Endothelial cell of umbilical vein (primary cell): ENCODE measurements around the gene JARID2. TPM values are rescaled to one million over a fixed set of nuclear protein-coding genes. Genes with fewer than 3 reads are reported as not detected.

Experiments used
- BruUV-seq: library from RNA; stranded (reverse); fragments of 400-500 nt; replicated peaks from 2 replicates; lab custom pipeline; 2021; lab: Mats Ljungman, UMichigan
- CTCF ChIA-PET: fragments of 300-600, 350-600 bp; sonication (Branson Sonifier 250); formaldehyde crosslinking; loops from one replicate; lab custom pipeline; 2021; ENCODE audit warnings: antibody characterized with exemption, inconsistent platforms; lab: Charles Lee
- POLR2A ChIA-PET: fragments of 300-600, 350-600 bp; sonication (Branson Sonifier 250); formaldehyde crosslinking; loops from one replicate; lab custom pipeline; 2021; ENCODE audit warnings: antibody characterized with exemption, inconsistent platforms; lab: Charles Lee
- DNase-seq: peaks from one replicate; pipeline ENCODE4 v3.0.0-alpha.2; 2011; ENCODE audit warnings: low read depth, low spot score
- FAIRE-seq: peaks from 2 replicates; lab custom pipeline; 2011; peaks lifted over from hg19 to GRCh38; lab: Jason Lieb, UNC
- H2AFZ ChIP-seq: 2 replicates; pipeline ENCODE4 v1.6.0; 2012; ENCODE audit warnings: low read depth, low read length, control low read depth, inconsistent platforms
- H3K27ac ChIP-seq: 2 replicates; pipeline ENCODE4 v1.5.1; 2011; ENCODE audit warnings: low read depth, mild to moderate bottlenecking, control low read depth, low read length, moderate library complexity; ENCODE audit not compliant: insufficient read depth
- H3K27me3 ChIP-seq, 2 experiments: 2 replicates each; pipeline versions ENCODE4 v1.6.0 to v1.6.1; 2011; ENCODE audit warnings: low read length in 2 of 2, mixed read lengths in 1 of 2; ENCODE audit not compliant: control insufficient read depth in 2 of 2, insufficient read depth in 2 of 2
- H3K36me3 ChIP-seq, 2 experiments: 2 replicates in 1 of 2; 3 replicates in 1 of 2; pipeline ENCODE4 v1.5.1; 2011; ENCODE audit warnings: low read length in 2 of 2, mild to moderate bottlenecking in 1 of 2, moderate library complexity in 1 of 2; ENCODE audit not compliant: control insufficient read depth in 2 of 2, insufficient read depth in 2 of 2; ENCODE audit errors: extremely low read depth in 1 of 2
- H3K4me1 ChIP-seq: 3 replicates; pipeline ENCODE4 v1.5.1; 2011; ENCODE audit warnings: mild to moderate bottlenecking, low read length; ENCODE audit not compliant: control insufficient read depth, insufficient read depth; ENCODE audit errors: extremely low read depth
- H3K4me2 ChIP-seq: 2 replicates; pipeline ENCODE4 v1.6.1; 2011; ENCODE audit warnings: low read length, control low read depth, mixed read lengths; ENCODE audit not compliant: insufficient read depth
- H3K4me3 ChIP-seq, 3 experiments: fragments of 200-600 bp in 1 of 3; sonication (generic), shearing (Covaris generic) in 1 of 3; replicated peaks in 1 of 3; 2 replicates each; pipeline ENCODE4 v1.5.1; 2011 to 2016; ENCODE audit warnings: control low read depth in 3 of 3, low read length in 3 of 3, mild to moderate bottlenecking in 2 of 3, inconsistent platforms in 1 of 3, low read depth in 1 of 3, moderate library complexity in 1 of 3; ENCODE audit not compliant: insufficient read depth in 1 of 3
- H3K79me2 ChIP-seq: 2 replicates; pipeline ENCODE4 v1.6.0; 2012; ENCODE audit warnings: low read length, inconsistent platforms; ENCODE audit not compliant: control insufficient read depth, insufficient read depth
- H3K9ac ChIP-seq: replicated peaks from 2 replicates; pipeline ENCODE3; 2011; ENCODE audit warnings: low read length, control low read depth; ENCODE audit not compliant: insufficient read depth; ENCODE audit errors: extremely low read depth
- H3K9me1 ChIP-seq: replicated peaks from 3 replicates; pipeline ENCODE4 v1.6.0; 2011; ENCODE audit warnings: mild to moderate bottlenecking, low read length; ENCODE audit not compliant: control insufficient read depth, insufficient read depth; ENCODE audit errors: extremely low read depth
- H3K9me3 ChIP-seq: replicated peaks from 2 replicates; pipeline ENCODE4 v1.5.1; 2012; ENCODE audit warnings: low read length, inconsistent platforms; ENCODE audit not compliant: control insufficient read depth, insufficient read depth
- H4K20me1 ChIP-seq: replicated peaks from 2 replicates; pipeline ENCODE3; 2011; ENCODE audit warnings: mild to moderate bottlenecking, low read length; ENCODE audit not compliant: control insufficient read depth, insufficient read depth; ENCODE audit errors: extremely low read depth
- CTCF ChIP-seq, 2 donors: IDR thresholded peaks; 1 replicate in 1 of 2; 2 replicates in 1 of 2; pipeline ENCODE4 v1.5.1; 2011; ENCODE audit warnings: low read length in 2 of 2, mild to moderate bottlenecking in 2 of 2, moderate library complexity in 2 of 2, control low read depth in 1 of 2, inconsistent platforms in 1 of 2, low read depth in 1 of 2; ENCODE audit not compliant: insufficient read depth in 1 of 2; ENCODE audit errors: extremely low read depth in 1 of 2
- EZH2 ChIP-seq: IDR thresholded peaks from 2 replicates; pipeline ENCODE4 v1.6.1; 2012; ENCODE audit warnings: borderline replicate concordance, low read depth, mild to moderate bottlenecking, moderate library complexity, low read length, inconsistent platforms; ENCODE audit not compliant: severe bottlenecking
- FOS ChIP-seq: IDR thresholded peaks from 2 replicates; pipeline ENCODE4 v1.6.1; 2011; ENCODE audit warnings: mild to moderate bottlenecking, low read length, moderate library complexity, borderline replicate concordance; ENCODE audit not compliant: insufficient read depth
- GATA2 ChIP-seq: IDR thresholded peaks from 2 replicates; pipeline ENCODE4 v1.7.0; 2011; ENCODE audit warnings: low read depth, mild to moderate bottlenecking, moderate library complexity, mixed read lengths, low read length; ENCODE audit not compliant: insufficient read length, insufficient read depth
- JUN ChIP-seq: IDR thresholded peaks from 2 replicates; pipeline ENCODE4 v1.6.1; 2011; ENCODE audit warnings: borderline replicate concordance, low read depth; ENCODE audit not compliant: insufficient read length, insufficient read depth
- MAX ChIP-seq: IDR thresholded peaks from 2 replicates; pipeline ENCODE4 v1.6.1; 2011; ENCODE audit not compliant: insufficient read depth, insufficient read length
- MYC ChIP-seq: IDR thresholded peaks from one replicate; pipeline ENCODE4 v1.6.1; 2011; ENCODE audit warnings: mild to moderate bottlenecking, low read depth, low read length
- POLR2A ChIP-seq: IDR thresholded peaks from 2 replicates; pipeline ENCODE4 v1.6.1; 2012; ENCODE audit warnings: low read depth, mild to moderate bottlenecking, control low read depth, low read length
- POLR2AphosphoS5 ChIP-seq: IDR thresholded peaks from 2 replicates; pipeline ENCODE4 v1.6.1; 2012; ENCODE audit warnings: low read depth, mild to moderate bottlenecking, control low read depth, low read length, moderate library complexity; ENCODE audit not compliant: insufficient read depth
- dilution Hi-C: fragments of 300-500 bp; cut with MboI; formaldehyde crosslinking; loops from one replicate; pipeline ENCODE4 v1.15.0; 2019; ENCODE audit warnings: low sequenced_read_pairs; ENCODE audit not compliant: extremely low pct_ligation_motif_present
- intact Hi-C: fragments of 100-400 bp; cut with micrococcal nuclease; formaldehyde crosslinking; loops from one replicate; pipeline ENCODE4 v1.10.0; 2022
- polyA plus RNA-seq, 4 experiments: library from polyadenylated mRNA; depleted of rRNA in 3 of 4; stranded (reverse) in 3 of 4; unstranded in 1 of 4; fragments of >200 nt; gene quantifications; 2 replicates each; pipeline versions ENCODE4 v1.2.1 to v1.2.3, GENCODE V29; 2011 to 2012; ENCODE audit warnings: missing spikeins in 1 of 4
- total RNA-seq: library from RNA; stranded (reverse); gene quantifications from 2 replicates; pipeline ENCODE4 v1.2.3, GENCODE V29; 2021

JARID2 gene
- total and polyA plus RNA-seq, 2 donors (not counting 3 experiments of a cell fraction or from before 2014, with no cell fraction given) = 2.9 to 10.6 TPM

GRCh38 chr6:15444881-15445280, 199.0 kb downstream of the JARID2 start:
- no TSS peak for BruUV-seq
- H4K20me1 ChIP-seq = peaks cover 4% of the 10 kb centered on the region
- DNase-seq = no peak
- H3K9me3 ChIP-seq = no peaks in the 10 kb centered on the region
- TF ChIP-seq MYC = no peak
- H3K36me3 ChIP-seq = no peaks in the 10 kb centered on the region
- ChIA-PET CTCF (interaction anchor here (0.7 to 1.8 kb wide), 2 partner anchors 12 to 19 kb away, joined by 3 to 4 read pairs; no protein-coding TSS in a partner anchor), POLR2A (no interaction called here)
- no peak overlapping the region for H3K27ac ChIP-seq
- no peak overlapping the region for H3K9ac ChIP-seq
- no peaks in the 10 kb centered on the region for H3K4me1 ChIP-seq
- H3K4me2 ChIP-seq = no peak overlapping the region
- dilution Hi-C loops (no loop called here), intact Hi-C loops (loop anchor here (10.0 kb wide), 1 partner anchor 570 kb away; no protein-coding TSS in a partner anchor)
- FAIRE-seq = no peak
- no peaks in the 10 kb centered on the region for H3K27me3 ChIP-seq
- H3K79me2 ChIP-seq = no peaks in the 10 kb centered on the region
- H2AFZ ChIP-seq = no peak overlapping the region
- H3K9me1 ChIP-seq = no peaks in the 10 kb centered on the region
- H3K4me3 ChIP-seq = no peak overlapping the region

- dilution Hi-C loops = no loop called here
- intact Hi-C loops = loop anchor here (10.0 kb wide), 1 partner anchor 573 kb away; no protein-coding TSS in a partner anchor
- CTCF ChIA-PET = no interaction called here
- Histone ChIP-seq H3K4me3 (no peak overlapping the region), H3K9ac (no peak overlapping the region), H3K9me3 (no peaks in the 10 kb centered on the region), H4K20me1 (no peaks in the 10 kb centered on the region), H2AFZ (no peak overlapping the region), H3K4me2 (no peak overlapping the region), H3K36me3 (no peaks in the 10 kb centered on the region), H3K9me1 (no peaks in the 10 kb centered on the region), H3K27ac (no peak overlapping the region), H3K79me2 (no peaks in the 10 kb centered on the region), H3K27me3 (no peaks in the 10 kb centered on the region), H3K4me1 (no peaks in the 10 kb centered on the region)
- DNase-seq (no peak), FAIRE-seq (no peak)
- POLR2A ChIA-PET = no interaction called here
- no peak for TF ChIP-seq GATA2
- TF ChIP-seq JUN = no peak
- no peak for TF ChIP-seq EZH2
- TF ChIP-seq CTCF (IDR thresholded peaks at IDR 0.05; ENCODE audit: extremely low read depth in 1 of 2, insufficient read depth in 1 of 2, low read depth in 1 of 2, low read length in 2 of 2) = no peak
- no peak for TF ChIP-seq FOS
- no peak for TF ChIP-seq POLR2A
- no peak for TF ChIP-seq POLR2AphosphoS5
- TF ChIP-seq MAX = no peak
- no peak for TF ChIP-seq MYC
- BruUV-seq = no TSS peak
Observed at GRCh38 chr6:15447546-15448267, 201.8 kb downstream of the JARID2 start.
